ENCODE results near the gene NAB2. TPM values are rescaled to one million over a fixed set of nuclear protein-coding genes. Genes with fewer than 3 reads are reported as not detected.

Gene NAB2
- total and polyA plus RNA-seq, 4 donors, result 1.9 to 10.0 (median 6.2) TPM

GRCh38 chr12:57094208-57095160 lies 5.6 kb downstream of the NAB2 start:
- TF ChIP-seq EGR1 (IDR thresholded peaks at IDR 0.05; ENCODE audit: low read depth in 2 of 2), result peak in 1 of 2 donors; percentile 0
- no peak for TF ChIP-seq JUND (IDR thresholded peaks at IDR 0.05)
- Histone ChIP-seq H3K36me3 (ENCODE audit: control insufficient read depth in 4 of 4, insufficient read depth in 3 of 4, low read depth in 1 of 4, low read length in 3 of 4) (peaks cover 13 to 61% (median 44%) of the 10 kb centered on the region in 4 donors), H3K9ac (ENCODE audit: low read depth in 1 of 2, low read length in 2 of 2) (peak overlapping the region in 1 of 2 donors; percentile 48), H3K27ac (ENCODE audit: low read depth in 1 of 2, low read length in 2 of 2) (peak overlapping the region; percentile 42 to 83), H3K27me3 (ENCODE audit: control insufficient read depth in 4 of 4, insufficient read depth in 4 of 4, low read length in 3 of 4) (no peaks in the 10 kb centered on the region), H3K4me3 (ENCODE audit: low read depth in 1 of 3, low read length in 3 of 3) (no peak overlapping the region), H3K4me1 (ENCODE audit: control insufficient read depth in 4 of 4, insufficient read depth in 4 of 4, low read length in 3 of 4) (peaks cover 6 to 47% (median 21%) of the 10 kb centered on the region in 4 donors), H3K9me3 (ENCODE audit: control insufficient read depth in 4 of 4, low read length in 3 of 4) (no peaks in the 10 kb centered on the region)
- no peak for DNase-seq (ENCODE audit: low spot score)
- WGBS, result 66% methylated on average over 15 of the region's 15 CpGs

- peaks cover 13 to 68% (median 48%) of the 10 kb centered on the region in 4 donors for H3K36me3 ChIP-seq (ENCODE audit: control insufficient read depth in 4 of 4, insufficient read depth in 3 of 4, low read depth in 1 of 4, low read length in 3 of 4)
- H3K9ac ChIP-seq (ENCODE audit: low read depth in 1 of 2, low read length in 2 of 2), result no peak overlapping the region
- TF ChIP-seq SP1 (IDR thresholded peaks at IDR 0.05), result no peak
- no peak for TF ChIP-seq RXRA (IDR thresholded peaks at IDR 0.05)
- TF ChIP-seq RAD21 (IDR thresholded peaks at IDR 0.05), result no peak
- TF ChIP-seq, protein P1, sequence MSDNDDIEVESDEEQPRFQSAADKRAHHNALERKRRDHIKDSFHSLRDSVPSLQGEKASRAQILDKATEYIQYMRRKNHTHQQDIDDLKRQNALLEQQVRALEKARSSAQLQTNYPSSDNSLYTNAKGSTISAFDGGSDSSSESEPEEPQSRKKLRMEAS (IDR thresholded peaks at IDR 0.05), result no peak
- no peak for TF ChIP-seq EGR1 (IDR thresholded peaks at IDR 0.05; ENCODE audit: low read depth in 2 of 2)
- TF ChIP-seq, protein P2, sequence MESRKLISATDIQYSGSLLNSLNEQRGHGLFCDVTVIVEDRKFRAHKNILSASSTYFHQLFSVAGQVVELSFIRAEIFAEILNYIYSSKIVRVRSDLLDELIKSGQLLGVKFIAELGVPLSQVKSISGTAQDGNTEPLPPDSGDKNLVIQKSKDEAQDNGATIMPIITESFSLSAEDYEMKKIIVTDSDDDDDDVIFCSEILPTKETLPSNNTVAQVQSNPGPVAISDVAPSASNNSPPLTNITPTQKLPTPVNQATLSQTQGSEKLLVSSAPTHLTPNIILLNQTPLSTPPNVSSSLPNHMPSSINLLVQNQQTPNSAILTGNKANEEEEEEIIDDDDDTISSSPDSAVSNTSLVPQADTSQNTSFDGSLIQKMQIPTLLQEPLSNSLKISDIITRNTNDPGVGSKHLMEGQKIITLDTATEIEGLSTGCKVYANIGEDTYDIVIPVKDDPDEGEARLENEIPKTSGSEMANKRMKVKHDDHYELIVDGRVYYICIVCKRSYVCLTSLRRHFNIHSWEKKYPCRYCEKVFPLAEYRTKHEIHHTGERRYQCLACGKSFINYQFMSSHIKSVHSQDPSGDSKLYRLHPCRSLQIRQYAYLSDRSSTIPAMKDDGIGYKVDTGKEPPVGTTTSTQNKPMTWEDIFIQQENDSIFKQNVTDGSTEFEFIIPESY (IDR thresholded peaks at IDR 0.05), result no peak
- TF ChIP-seq NR2F2 (IDR thresholded peaks at IDR 0.05), result no peak
- no peak for TF ChIP-seq JUND (IDR thresholded peaks at IDR 0.05)
- no peak for TF ChIP-seq REST (IDR thresholded peaks at IDR 0.05)
- TF ChIP-seq HNF4G (IDR thresholded peaks at IDR 0.05), result no peak
- no peak for TF ChIP-seq FOXA2 (IDR thresholded peaks at IDR 0.05)
- no peak for TF ChIP-seq YY1 (IDR thresholded peaks at IDR 0.05)
- TF ChIP-seq GABPA (IDR thresholded peaks at IDR 0.05 in 1 of 2, conservative IDR thresholded peaks at IDR 0.05 in 1 of 2), result no peak
- TF ChIP-seq ATF3 (IDR thresholded peaks at IDR 0.05), result no peak
- no peak for TF ChIP-seq TAF1 (conservative IDR thresholded peaks at IDR 0.05)
- no peak for TF ChIP-seq HNF4A (conservative IDR thresholded peaks at IDR 0.05)
- TF ChIP-seq FOXA1 (IDR thresholded peaks at IDR 0.05), result no peak
- TF ChIP-seq CTCF (IDR thresholded peaks at IDR 0.05; ENCODE audit: low read depth, low read length, missing input control), result no peak
- DNase-seq (ENCODE audit: low spot score), result no peak
- H3K27me3 ChIP-seq (ENCODE audit: control insufficient read depth in 4 of 4, insufficient read depth in 4 of 4, low read length in 3 of 4), result no peaks in the 10 kb centered on the region
- no peak overlapping the region for H3K4me3 ChIP-seq (ENCODE audit: low read depth in 1 of 3, low read length in 3 of 3)
- H3K27ac ChIP-seq (ENCODE audit: low read depth in 1 of 2, low read length in 2 of 2), result no peak overlapping the region
- no peaks in the 10 kb centered on the region for H3K9me3 ChIP-seq (ENCODE audit: control insufficient read depth in 4 of 4, low read length in 3 of 4)
- H3K4me1 ChIP-seq (ENCODE audit: control insufficient read depth in 4 of 4, insufficient read depth in 4 of 4, low read length in 3 of 4), result peaks cover 6 to 39% (median 18%) of the 10 kb centered on the region in 4 donors
- WGBS, result 95% methylated on average over 3 of the region's 3 CpGs
These were observed 6.5 kb downstream of the NAB2 start for GRCh38 chr12:57095440-57095839.

All from liver (tissue), 9 donors.